Right lung (tissue), 5 donors: ENCODE data around the gene FAM185A. TPM values are rescaled to one million over a fixed set of nuclear protein-coding genes. Genes with fewer than 3 reads are reported as not detected.
"Not testable (repeated sequence)": the region's sequence is repeated elsewhere in the genome, so short reads cannot be mapped to it uniquely, and the experiment has no call there.

Source experiments
- DNase-seq, 2 donors: peaks; one replicate each; pipeline ENCODE4 v3.0.0-alpha.2; 2013
- polyA plus RNA-seq, 5 donors: library from polyadenylated mRNA; unstranded; fragments of 120-200 nt; gene quantifications; one replicate each; pipeline versions ENCODE4 v1.2.1 to v1.2.3, GENCODE V29; 2013; ENCODE audit warnings: inconsistent platforms in 1 of 5, low replicate concordance in 1 of 5; ENCODE audit not compliant: insufficient read length in 5 of 5, insufficient read depth in 1 of 5

FAM185A gene
- polyA plus RNA-seq, 5 donors, result 8.2 to 14.1 (median 13.5) TPM

DNA sequence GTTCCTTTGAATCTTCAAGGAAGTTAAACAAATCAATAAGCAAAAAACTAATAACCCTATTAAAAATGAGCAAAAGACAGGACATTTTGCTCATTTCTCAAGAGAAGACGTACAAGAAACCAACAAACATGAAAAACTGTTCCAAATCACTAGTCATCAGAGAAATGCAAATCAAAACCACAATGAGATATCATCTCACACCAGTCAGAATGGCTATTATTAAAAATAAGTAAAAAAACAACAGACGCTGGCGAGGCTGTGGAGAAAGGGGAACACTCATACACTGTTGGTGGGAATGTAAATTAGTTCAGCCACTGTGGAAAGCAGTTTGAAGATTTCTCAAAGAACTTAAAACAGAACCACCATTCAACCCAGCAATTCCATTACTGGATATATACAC is 21.7 kb downstream of the FAM185A start:
- DNase-seq, result not testable (repeated sequence)

DNA sequence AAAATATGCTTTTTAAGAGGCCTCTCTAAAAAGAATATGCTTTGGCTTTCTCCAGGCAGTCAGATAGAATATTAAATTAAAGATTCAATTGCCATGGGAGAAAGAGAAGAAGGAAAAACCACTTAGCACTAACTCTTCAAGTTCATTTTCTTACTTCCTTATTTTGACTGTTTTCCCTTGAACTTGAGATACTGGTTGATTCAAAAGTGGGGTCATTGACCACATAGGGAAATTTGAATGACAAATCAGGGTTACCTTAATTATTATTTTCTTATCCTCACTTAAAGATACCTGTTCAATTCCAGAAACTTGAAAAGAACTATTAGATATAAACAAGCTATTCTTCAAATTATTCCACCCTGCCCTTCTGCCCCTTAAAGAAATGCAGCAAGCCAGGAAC is 27.4 kb downstream of the FAM185A start:
- DNase-seq, result not testable (repeated sequence)

DNA sequence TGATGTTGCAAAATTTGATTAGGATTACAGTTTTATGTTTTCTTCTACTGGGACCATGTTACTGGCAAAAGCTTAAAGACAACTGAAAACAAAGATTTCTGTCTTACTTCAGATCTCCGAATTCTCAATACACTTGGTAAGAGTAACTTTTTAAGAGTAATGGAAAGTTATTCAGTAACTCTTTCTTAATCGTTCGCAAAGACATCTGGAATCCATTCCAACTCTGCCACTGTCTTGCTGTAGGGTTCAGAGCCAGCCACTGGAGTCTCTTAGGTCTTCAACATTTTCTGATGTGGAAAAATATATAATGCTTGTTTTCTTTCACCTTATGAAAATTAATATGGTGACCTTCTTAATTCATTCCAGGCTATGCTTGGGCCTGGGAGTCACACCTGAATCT is 29.9 kb downstream of the FAM185A start:
- DNase-seq, result peak in 1 of 2 donors; percentile 6

DNA sequence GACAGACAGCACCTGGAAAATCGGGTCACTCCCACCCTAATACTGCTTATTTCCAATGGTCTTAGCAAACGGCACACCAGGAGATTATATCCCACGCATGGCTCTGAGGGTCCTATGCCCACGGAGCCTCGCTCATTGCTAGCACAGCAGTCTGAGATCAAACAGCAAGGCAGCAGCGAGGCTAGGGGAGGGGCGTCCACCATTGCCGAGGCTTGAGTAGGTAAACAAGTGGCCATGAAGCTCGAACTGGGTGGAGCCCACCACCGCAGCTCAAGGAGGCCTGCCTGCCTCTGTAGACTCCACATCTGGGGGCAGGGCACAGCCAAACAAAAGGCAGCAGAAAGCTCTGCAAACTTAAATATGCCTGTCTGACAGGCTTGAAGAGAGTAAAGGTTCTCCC is 32.1 kb downstream of the FAM185A start:
- not testable (repeated sequence) for DNase-seq

DNA sequence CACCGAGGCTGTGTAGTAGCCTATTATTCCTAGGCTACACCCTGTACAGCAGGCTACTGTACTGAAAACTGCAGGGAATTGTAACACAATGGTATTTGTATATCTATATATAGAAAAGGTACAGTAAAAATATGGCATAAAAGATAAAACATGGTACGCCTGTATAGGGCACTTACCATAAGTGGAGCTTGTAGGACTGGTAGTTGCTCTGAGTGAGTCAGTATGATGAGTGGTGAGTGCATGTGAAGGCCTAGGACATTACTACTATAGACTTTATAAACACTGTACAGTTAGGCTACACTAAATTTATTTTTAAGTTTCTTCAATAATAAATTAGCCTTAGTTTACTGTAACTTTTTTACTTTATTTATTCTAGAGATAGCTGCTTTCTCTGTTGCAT is 40.0 kb downstream of the FAM185A start:
- DNase-seq, result not testable (repeated sequence)

DNA sequence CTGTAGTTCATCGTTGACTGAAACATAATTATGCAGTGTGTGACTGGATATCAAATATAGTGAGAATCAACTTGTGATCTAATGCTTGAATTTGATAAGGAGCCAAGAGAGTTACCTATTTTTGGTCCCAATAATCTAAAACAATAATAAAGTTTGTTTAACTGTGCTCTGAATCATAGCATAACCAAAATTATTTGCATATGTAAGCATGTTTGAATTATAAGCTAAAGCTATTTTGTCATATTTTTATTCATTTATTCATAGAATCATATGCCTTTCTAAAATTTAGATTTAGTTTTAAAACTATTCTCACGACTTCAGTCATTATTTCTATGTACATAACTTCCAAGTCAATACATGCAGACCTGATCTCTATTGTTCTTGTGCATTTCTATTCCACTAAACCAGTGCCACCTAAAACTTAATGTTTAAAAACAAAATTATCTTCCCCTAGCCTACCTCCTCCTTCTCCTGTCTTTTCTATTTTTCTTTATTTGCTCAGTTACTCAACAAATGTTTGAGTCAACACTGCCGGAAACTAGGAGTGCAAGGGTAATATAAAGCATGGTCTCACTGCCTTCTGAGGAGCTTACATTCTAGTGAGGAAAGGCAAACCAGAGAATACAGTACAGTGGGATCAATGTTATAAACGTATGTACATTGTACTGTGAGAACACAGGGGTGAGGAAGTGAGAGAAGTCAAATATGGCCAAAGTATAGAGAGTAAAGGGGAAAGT is 41.7 kb downstream of the FAM185A start:
- DNase-seq, result not testable (repeated sequence)

DNA sequence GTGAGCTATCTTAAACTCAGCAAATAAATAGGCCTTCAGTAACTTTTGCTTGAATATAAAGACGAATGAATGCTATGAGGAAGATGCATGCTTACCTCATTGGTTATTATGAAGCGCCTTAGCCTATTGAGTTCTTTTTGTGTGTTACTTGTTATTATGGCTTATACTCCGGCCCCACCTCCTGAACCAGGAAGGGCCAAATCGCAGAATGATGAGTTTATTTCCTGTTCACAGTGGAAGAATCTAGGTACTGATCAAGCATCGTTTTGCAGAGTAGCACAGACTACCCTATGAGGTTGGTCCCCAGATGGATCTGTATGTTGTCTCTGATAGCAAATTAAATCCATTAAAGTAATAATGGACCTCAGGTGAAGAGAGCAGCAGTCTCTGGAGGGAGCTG is 42.6 kb downstream of the FAM185A start:
- DNase-seq, result not testable (repeated sequence)

DNA sequence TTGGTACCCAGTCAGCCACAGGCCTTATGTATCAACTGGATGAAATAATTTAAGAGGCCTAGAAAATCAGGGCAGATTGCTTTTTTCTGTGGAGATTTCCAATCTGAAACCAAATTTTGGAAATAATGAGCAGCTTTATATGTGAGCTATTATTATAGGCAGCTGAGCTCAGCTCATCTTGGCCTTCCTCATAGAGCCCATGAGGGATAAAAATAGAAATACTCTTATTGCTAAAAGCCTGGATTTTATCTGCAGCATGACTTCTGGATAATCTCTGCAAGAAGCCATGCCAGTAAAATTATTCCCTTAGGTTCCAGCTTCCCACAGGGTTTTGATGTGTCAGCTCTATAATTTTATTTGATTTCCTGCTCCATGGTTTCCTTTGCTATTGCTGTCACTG is 43.0 kb downstream of the FAM185A start:
- not testable (repeated sequence) for DNase-seq

DNA sequence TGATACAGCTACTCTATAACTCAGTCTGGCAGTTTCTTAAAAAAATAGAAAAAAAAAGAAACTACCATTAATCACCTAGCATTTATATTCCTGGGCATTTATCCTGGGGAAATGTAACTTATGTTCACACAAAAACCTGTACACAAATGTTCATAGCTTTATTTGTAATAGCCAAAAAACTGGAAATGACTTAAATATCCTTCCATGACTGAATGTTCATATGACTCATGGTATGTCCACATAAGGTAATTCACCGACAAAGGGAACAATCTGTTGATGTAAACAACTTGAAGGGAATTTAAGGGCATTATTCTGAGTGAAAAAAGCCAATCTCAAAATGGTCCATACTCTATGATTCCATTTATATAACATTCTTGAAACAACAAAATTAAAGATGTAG is 45.8 kb downstream of the FAM185A start:
- DNase-seq, result not testable (repeated sequence)

DNA sequence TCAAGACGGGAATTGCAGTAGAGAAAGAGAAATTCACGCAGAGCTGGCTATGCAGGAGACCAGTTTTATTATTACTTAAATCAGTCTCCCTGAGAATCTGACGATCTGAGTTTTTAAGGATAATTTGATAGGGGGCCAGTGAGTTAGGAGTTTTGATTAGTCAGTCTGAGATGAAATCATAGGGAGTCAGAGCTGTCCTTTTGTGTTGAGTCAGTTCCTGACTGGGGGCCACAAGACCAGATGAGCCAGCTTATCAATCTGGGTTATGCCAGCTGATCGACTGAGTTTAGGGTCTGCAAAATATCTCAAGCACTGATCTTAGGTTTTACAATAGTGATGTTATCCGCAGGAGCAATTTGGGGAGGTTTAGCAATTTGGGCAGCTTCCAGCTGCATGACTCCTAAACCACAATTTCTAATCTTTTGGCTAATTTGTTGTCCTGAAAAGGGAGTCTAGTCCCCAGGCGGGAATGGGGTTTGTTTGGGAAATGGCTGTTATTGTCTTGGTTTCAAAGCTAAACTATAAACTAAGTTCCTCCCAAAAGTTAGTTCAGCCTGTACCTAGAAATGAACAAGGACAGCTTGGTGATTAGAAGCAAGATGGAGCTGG is 47.3 kb downstream of the FAM185A start:
- not testable (repeated sequence) for DNase-seq

DNA sequence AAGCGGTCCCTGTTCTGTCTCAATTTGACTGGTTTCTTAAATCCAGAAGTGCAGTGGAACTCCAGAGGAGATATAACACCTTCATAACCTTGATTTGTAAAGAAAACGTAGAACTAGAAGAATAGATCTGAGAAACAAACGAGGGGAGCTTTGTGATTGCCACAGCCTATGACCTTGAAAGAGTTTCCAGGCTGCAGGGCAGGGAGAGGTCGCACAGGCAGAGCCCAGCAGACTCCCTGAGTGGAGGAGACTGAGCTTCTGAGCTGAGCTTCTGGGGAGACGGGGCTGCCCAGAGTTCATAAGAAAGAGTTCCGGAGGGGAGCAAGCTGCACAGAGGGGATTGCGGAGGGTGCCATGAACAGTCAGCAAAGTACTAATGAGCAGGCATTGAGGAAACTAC is 57.8 kb downstream of the FAM185A start:
- DNase-seq, result no peak

DNA sequence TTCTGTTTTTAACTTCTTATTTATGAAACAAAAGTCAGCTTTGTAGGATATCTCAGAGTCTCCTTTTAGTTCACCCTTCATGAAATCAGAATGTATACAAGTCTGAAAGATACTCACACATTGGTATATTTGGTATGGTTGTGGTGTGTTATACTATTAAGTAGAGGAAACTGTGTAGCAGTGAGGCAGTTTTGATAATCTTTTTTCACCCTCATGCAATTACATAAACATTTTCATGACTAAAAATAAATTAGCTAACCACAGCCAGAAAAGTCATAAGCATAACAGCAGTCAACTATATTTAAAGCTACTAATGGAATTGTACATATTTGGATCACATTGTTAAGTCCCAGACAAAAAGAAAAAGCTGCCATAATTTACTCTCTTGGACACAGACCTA is 62.1 kb downstream of the FAM185A start:
- DNase-seq, result no peak

DNA sequence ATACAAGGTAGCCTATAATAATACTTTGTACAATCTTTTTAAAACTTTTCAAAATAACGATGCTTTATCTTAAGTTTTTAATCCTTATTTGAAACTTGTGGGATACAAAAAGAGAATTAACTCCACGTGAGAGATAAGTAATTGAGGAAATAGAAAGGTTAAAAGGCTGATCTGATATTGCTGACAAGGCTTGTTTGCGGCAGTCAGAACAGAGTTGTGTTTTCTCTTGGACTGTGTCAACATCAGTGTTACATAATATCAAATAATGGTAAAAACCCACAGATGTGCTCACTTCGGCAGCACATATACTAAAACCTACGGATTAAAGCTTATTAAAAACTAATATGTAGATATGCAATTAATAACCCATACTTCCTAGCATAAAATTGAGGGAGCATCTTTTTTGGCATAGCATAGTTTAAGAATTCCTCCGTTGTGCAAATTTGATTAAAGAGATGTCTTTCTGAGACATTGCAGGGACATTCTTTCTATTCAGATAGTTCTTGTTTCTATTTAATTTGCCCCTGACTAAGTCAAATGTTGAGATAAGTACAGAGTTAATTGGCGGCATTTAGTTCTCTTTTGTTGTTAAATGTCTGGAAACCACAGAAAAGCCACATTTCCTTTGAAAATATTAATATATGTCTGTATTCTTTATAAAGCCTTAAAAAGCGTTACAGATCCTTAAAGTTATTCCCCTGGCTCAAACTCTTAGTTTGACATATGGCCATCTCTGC is 63.3 kb downstream of the FAM185A start:
- no peak for DNase-seq

DNA sequence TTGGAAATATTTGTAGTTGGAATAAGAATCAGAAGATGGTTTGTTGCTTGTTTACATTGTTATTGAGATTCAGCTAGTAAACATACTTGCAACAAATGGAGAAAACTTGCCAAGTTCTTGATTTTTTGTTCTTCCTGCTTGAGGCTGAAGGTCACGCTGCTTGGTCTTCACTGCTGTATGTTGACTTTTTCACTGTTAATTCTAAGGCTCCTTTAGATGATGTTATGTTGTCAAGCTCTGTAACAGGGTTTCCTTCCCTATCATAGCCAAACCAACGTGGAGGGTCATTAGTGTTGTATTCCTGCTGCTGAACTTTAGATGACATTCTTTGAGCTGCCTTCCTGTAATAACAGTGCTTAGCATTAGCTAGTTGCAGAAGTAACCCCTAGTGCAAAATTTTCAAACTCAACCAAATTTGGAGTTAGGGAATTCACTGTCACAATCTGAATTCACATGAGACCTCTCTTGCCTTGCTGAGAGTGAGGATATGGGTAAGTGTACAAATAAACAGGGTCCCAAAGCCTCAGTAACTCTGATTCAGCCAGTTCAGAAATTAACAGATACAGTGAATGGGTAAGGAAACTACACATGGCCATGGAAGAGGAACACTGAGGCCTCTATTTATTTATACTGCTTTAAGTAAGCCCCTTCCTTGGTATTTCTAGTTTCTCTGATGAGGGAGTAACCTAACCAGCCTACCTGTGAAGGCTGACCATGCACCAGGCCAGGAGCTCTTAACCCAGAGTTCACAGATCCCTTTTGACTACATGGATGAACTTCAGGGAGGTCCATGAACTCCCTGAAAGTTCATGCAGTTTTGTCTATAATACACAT is 64.6 kb downstream of the FAM185A start:
- DNase-seq, result no peak

DNA sequence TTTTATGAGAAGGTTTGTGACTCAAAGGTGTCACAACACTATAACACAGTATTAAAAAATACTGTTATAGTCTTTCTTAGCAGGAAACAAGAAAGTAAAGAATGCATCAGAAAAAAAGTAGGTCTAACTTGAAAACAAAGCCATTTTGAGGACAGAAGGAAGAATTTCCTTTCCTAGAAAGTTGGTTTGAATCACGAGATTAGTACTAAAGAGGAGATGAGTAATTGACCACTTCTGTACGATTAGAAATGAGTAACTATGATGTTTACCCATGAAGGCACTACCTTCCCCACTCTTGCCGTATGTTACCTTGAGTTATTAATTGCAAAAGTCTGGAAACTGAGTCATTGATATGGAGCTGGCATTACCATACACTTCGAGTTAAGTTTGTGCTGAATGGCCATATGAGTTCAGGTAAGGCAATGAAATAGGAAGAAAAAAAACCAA is 65.2 kb downstream of the FAM185A start:
- no peak for DNase-seq

DNA sequence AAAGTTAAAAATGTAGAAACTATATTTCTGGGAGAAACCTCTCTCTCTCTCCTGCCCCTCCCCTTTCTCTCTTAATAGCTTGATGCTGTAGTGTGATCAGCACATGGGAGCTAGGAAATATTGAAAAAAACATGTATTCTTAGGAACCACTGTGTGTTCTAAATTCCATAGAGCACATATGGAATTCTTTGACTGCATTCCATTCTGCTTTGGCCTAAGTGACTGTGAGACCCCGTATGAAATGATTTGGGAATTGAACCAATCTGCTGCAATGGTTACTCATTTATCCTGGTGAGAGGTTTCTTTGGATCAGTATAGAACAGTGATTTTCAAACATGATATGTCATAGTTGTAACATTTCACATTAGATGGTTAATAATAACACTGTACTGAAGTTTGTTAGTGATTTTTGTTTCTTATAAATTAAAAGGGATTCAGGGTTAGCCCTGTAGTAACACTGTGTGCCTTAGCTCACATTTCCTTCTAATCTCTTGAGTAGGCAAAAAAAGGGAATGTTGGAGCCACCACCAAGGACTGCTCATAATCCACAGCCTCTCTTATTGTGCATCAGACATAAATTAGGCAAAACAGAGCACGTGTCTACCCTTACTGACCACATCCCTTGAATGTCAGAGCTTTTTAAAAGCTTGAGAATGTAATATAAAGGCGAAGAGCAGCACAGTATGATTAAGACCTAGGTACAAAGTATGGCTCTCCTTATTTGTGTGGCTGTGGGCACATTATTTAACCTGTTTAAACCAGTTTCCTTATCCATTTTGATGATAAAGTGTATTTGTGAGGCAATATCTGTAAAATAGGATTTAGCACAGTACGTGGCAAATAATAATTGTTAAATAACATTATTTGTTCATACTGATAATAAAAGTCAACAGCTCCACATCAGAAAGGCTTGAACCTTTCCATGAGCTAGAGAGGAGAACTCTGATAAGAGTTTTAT is 69.1 kb downstream of the FAM185A start:
- no peak for DNase-seq

DNA sequence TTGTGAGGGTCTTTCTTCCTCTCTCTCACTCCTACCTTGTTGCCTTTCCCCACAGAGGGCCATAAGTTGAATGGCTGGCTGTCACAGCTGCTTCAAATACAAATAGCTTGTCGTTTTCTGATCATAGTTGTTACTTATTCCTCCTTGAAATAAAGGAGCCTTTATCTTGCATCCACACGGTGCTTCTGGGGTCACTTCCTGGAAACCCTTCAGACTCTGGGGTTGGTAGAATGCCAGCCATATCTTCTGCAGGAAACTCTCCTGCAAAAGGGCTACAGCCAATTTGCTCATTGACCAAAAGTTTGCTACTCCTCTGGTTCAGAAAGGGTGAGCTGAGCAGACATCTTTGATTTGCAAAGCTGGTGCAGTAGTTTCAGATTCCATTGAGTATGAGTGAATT is 70.4 kb downstream of the FAM185A start:
- DNase-seq, result no peak

DNA sequence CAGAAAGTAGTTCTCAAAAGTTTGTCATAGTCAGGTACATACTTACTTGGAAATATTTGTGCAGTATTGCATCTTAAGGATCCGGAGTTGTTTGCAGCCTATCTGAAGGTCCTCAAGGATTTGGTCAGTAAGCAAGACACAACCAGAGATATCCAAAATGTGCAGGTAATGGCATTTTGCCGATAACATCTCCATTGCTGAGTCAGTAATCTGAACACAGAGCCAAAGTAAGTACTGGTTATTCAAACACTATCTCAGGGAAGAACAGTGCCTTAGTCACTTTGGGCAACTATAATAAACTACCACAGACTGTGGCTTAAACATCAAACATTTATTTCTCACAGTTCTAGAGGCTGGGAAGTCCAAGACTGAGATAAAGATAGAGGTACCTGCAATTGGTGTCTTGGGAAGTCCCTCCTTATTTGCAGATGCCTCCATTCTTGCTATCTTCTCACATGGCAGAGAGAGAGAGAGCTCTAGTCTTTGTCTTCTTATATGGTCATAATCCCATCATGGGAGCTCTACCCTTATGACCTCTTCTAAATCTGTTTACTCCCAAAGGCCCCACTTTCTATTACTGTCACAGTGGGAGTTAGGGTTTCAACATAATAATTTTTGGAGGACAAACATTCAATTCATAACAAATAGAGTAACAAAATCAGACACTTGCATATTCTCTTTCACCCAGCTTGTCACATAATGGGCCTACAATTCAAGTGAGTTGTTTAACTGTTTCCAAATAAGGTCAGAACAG is 73.4 kb downstream of the FAM185A start:
- DNase-seq, result no peak

DNA sequence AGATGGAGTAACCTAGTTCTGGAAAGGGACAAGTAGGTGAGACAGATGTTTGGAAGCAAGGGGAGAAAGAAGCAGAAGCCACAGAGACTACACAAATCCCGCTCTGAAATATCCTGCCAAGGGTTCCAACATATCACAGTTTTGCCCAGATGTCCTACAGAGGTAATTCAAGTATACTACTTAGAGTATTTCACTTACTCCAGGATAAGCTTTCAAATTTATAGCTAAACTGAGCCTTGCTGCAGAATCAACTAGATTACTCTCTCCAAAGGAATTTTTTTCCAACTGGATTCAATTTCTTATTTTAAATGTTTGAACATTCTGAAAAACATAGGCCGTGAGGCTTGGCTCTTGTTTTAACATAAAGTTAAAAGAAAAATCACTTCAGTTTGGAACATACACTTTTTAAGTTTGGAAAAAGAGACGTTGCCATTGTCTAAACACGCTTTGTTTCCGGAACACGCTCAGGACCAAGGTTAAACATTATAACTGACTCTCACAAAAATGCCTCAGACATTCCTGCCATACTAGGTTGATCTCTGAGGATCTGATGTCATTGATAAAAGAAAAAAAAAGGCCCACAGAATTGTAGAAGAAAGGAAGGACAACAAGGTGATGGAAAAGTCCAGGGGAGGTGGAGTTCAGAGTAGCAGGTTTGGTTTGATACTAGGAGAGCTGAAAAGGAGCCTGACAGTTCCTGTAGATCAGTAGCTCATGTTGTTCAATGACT is 74.8 kb downstream of the FAM185A start:
- no peak for DNase-seq
